ENCODE results near the gene GATAD2A.

DNA sequence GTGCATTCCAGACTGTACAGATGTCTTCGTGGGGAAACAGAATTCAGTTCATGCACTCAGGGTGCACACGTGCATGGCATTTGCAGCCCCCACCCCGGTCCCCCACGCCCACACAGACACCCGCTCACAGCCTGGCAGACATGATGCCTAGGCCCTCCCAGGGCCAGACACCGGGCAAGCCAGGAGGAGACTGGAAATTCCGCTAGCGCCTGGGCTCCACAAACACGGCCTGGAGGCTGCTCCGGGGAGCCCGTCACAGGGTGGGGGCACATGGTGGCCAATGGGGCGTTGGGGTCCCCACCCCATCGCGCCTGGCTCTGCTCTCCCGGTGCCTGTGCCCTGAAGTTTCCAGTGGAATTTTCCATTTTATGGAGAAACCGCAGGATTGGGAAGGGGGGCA, 136.1 kb downstream of the GATAD2A start:
- TF ChIP-seq CTCF (IDR thresholded peaks at IDR 0.05; ENCODE audit: insufficient read depth, low read depth, low read length) (no peak), EZH2 (IDR thresholded peaks at IDR 0.05; ENCODE audit: insufficient read depth, low read length) (no peak)

Data from astrocyte (in vitro differentiated cells and primary cell).